Choroid plexus epithelial cell (primary cell): ENCODE results near the gene OCA2.
A peak's percentile ranks its signal among the peaks of the same experiment; 100 is the strongest.
"Not testable (repeated sequence)": the region's sequence is repeated elsewhere in the genome, so short reads cannot be mapped to it uniquely, and the experiment has no call there.

Source experiments
- DNase-seq: peaks from one replicate; pipeline ENCODE4 v3.0.0-alpha.2; 2010; ENCODE audit warnings: low read depth
- H3K4me3 ChIP-seq: 2 replicates; pipeline ENCODE4 v1.5.1; 2011; ENCODE audit warnings: low read depth, mild to moderate bottlenecking, control low read depth, low read length, moderate library complexity
- TF ChIP-seq, protein P1 (sequence below): conservative IDR thresholded peaks from 2 replicates; pipeline ENCODE4 v1.5.1; 2011; ENCODE audit warnings: low read depth, mild to moderate bottlenecking, control low read depth, inconsistent platforms, low read length, moderate library complexity

OCA2 gene

DNA sequence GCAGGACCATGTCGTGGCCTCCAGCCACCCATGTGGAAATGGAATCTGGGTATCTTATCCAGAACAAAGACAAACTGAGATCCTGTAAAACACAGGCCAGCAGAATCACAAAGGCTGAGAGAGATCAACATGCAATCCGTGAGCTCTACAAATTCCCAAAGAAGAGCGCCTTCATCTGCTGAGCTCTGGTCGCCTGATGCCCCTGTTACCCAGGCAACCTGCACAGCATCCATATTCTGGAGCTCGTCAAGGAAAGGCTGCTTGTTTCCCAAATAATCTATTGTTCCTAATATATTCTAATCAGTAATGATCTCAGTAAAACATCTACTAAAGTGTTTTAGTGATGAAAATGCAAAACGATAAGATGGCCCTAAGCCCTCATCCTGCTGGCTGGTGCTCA is 133.6 kb downstream of the OCA2 start:
- no peak overlapping the region for H3K4me3 ChIP-seq
- no peak for DNase-seq
- TF ChIP-seq, protein P1, sequence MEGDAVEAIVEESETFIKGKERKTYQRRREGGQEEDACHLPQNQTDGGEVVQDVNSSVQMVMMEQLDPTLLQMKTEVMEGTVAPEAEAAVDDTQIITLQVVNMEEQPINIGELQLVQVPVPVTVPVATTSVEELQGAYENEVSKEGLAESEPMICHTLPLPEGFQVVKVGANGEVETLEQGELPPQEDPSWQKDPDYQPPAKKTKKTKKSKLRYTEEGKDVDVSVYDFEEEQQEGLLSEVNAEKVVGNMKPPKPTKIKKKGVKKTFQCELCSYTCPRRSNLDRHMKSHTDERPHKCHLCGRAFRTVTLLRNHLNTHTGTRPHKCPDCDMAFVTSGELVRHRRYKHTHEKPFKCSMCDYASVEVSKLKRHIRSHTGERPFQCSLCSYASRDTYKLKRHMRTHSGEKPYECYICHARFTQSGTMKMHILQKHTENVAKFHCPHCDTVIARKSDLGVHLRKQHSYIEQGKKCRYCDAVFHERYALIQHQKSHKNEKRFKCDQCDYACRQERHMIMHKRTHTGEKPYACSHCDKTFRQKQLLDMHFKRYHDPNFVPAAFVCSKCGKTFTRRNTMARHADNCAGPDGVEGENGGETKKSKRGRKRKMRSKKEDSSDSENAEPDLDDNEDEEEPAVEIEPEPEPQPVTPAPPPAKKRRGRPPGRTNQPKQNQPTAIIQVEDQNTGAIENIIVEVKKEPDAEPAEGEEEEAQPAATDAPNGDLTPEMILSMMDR = no peak

- TF ChIP-seq, protein P1 = no peak
- H3K4me3 ChIP-seq = no peak overlapping the region
- DNase-seq = no peak
Measured at GRCh38 chr15:27961801-27962200, 137.3 kb downstream of the OCA2 start.

DNA sequence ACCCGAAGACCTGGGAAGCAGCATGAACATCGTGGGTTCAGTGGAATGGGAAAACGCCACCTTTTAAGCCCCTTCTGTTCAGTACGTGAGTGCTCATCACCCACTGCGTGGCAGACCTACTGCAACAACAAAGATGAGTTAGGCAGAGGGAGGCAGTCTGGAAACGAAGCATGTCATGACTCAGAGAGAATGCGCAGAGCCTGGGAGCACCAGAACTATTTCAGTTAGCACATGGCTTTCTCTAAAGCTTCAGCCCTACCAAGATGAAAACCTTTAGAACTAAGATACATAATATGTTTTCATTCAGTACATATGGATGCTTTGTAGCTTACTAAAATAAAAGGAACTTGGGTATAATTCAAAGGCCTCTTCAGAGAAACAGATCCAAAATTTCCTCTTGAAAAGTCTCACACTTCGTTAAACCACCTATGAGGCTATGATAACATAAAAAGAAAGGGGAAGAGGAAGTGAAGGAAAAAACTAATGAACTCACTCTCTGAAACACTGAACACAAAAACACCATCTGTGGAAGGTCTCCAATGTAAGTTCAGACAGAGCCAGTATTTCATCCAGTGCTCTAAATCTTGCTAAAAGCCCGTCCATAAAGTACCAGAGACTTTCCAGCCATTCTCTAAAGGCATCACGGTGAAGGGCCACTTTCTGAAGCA is 140.1 kb downstream of the OCA2 start:
- TF ChIP-seq, protein P1 = no peak
- H3K4me3 ChIP-seq = no peak overlapping the region
- no peak for DNase-seq

GRCh38 chr15:27956285-27956684 is 142.8 kb downstream of the OCA2 start:
- TF ChIP-seq, protein P1 = no peak
- no peak overlapping the region for H3K4me3 ChIP-seq
- DNase-seq = peak; percentile 4

DNA sequence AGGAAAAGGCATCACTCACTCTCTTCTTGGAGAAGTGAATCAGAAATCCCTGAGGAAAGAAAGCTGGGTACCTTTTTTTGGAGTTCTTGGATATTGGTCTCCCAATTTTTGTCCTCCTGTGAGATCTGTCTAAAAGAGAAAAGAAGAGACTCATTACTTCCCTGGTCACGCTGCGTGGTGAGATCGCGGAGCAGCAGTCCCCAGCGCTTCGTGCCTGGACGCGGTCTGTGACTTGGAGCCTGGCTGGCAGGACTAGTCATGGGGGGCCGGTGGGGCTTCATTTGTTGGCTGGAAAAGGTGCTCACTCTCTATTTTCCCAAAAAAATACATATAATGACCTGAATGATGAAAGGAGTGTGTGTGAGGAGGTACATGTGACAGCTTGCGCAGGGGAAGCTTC is 144.0 kb downstream of the OCA2 start:
- H3K4me3 ChIP-seq = no peak overlapping the region
- TF ChIP-seq, protein P1 = no peak
- DNase-seq = no peak

DNA sequence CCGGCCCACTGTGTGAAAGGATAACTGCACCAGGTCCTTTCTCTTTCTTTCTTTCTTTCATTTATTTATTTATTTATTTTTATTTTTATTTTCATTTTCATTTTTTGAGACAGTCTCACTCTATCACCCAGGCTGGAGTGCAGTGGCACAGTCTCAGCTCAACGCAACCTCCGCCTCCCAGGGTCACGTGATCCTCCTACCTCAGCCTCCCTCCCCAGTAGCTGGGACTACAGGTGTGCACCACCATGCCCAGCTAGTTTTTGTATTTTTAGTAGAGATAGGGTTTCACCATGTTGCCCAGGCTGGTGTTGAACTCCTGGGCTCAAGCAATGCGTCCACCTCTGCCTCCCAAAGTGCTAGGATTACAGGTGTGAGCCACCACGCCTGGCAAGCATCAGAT is 146.5 kb downstream of the OCA2 start:
- not testable (repeated sequence) for H3K4me3 ChIP-seq, DNase-seq

DNA sequence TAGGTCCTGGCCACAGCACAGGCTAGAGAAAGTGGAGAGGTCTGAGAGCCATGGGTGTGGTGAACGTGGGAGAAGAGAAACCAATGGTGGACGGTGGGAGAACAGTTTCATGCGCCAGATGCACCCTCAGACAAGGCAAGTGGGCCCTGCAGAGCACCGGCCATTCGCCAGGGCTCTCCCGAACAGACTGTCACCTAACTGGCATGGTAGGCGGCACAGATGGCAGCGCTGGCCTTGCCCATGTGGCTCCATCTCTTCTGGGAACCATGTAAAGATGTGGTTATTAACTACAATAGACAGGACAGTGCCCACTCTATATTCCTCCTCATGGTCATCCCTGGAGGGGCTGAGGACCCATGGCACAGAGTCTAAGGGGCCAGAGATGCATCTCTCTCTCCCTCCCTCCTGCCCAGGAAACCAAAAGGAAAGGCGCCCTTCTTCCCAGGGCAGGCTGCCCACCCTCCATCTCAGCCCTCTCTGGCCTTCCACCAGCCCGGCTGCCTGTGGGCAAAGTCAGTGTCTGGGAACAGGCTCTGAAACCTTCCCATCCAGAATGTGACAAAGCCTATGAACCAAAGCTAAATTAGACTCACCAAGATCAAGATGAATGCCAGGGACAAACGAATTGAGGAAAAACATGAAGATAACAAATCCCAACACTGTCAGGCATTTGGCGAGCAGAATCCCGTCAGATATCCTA is 147.8 kb downstream of the OCA2 start:
- TF ChIP-seq, protein P1 = no peak
- no peak overlapping the region for H3K4me3 ChIP-seq
- no peak for DNase-seq
